NB4 (cell line): ENCODE data around the gene KNSTRN.

Experiments used
- DNase-seq: peaks from one replicate; pipeline ENCODE4 v3.0.0; 2010; ENCODE audit warnings: low read depth
- H3K4me3 ChIP-seq: one replicate; pipeline ENCODE4 v1.5.1; 2011; ENCODE audit warnings: mild to moderate bottlenecking, low read depth, low read length, moderate library complexity
- MYC ChIP-seq: IDR thresholded peaks from 2 replicates; pipeline ENCODE4 v1.6.1; 2011; ENCODE audit warnings: low read depth, low read length
- POLR2A ChIP-seq: IDR thresholded peaks from 2 replicates; pipeline ENCODE4 v1.6.1; 2011; ENCODE audit warnings: mild to moderate bottlenecking; ENCODE audit not compliant: insufficient read length; ENCODE audit errors: extremely low read depth
- TF ChIP-seq, protein P1 (sequence below): IDR thresholded peaks from 2 replicates; pipeline ENCODE4 v1.6.1; 2011; ENCODE audit warnings: low read depth, low read length
- TF ChIP-seq, protein P2 (sequence below): IDR thresholded peaks from one replicate; pipeline ENCODE4 v1.5.1; 2012; ENCODE audit warnings: low read depth, low read length

The KNSTRN gene

DNA sequence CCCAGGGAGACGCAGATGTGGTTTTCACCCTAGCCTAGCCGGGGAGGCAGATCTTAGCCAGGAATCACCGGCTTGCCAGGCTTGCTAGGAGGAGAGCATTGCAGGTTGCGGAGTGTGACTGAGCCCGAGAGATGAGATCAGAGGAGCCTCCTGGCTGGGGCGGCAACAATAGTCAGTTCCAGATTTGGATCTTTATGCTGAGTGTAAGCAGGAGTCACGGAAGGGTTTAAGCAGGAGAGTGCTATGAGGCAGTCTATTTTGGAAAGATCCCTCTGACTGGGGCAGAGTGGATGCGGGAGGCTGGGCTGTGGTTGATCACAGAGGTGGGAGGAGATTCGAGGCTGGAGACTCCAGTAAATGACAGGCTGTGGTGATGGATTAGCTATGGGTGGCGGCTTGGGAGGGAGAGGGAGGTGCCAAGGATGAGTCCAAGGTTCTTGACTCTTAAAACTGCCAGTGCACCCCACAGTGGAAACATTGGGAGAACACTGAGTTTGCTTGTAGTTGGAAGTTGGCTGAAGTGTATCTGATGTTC, 47.8 kb downstream of the KNSTRN start:
- TF ChIP-seq, protein P1, sequence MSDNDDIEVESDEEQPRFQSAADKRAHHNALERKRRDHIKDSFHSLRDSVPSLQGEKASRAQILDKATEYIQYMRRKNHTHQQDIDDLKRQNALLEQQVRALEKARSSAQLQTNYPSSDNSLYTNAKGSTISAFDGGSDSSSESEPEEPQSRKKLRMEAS: no peak
- no peak for TF ChIP-seq MYC
- TF ChIP-seq, protein P2, sequence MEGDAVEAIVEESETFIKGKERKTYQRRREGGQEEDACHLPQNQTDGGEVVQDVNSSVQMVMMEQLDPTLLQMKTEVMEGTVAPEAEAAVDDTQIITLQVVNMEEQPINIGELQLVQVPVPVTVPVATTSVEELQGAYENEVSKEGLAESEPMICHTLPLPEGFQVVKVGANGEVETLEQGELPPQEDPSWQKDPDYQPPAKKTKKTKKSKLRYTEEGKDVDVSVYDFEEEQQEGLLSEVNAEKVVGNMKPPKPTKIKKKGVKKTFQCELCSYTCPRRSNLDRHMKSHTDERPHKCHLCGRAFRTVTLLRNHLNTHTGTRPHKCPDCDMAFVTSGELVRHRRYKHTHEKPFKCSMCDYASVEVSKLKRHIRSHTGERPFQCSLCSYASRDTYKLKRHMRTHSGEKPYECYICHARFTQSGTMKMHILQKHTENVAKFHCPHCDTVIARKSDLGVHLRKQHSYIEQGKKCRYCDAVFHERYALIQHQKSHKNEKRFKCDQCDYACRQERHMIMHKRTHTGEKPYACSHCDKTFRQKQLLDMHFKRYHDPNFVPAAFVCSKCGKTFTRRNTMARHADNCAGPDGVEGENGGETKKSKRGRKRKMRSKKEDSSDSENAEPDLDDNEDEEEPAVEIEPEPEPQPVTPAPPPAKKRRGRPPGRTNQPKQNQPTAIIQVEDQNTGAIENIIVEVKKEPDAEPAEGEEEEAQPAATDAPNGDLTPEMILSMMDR: no peak
- TF ChIP-seq POLR2A: no peak
- peak; percentile 54 for DNase-seq
- no peak overlapping the region for H3K4me3 ChIP-seq

DNA sequence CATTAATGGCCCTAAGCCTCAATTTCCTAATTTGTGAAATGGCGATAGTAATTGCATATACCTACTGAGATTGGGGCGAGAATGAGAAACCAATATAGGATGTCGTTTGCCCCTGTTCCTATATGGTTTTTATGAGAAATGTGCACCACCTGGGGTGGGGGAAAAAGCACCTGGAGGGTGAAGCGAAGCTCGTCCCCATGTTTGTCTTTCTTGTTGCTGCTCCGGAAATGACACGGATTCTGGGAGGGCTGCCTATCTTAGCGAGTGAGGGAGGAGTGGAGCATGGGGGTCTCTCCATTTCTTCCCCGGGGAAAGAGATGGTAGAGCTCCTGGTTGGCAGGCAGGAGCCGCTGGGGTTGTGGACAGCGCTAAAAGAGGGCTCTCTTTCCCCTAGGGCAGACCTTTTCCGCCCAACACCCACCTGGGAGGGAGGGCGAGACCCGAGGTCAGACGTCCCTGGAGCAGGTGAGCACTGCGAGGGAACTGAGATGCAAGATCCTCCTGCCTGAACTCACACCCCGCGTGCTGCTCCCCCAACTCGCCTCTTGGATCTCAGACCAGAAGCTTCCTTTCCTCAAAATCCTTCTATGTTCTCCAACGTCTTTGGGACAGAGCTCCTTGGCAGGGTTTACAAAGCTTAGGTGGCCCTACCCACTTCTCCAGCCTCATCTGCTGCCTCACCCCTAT, 52.6 kb downstream of the KNSTRN start:
- no peak overlapping the region for H3K4me3 ChIP-seq
- DNase-seq: no peak
- TF ChIP-seq, protein P1: no peak
- TF ChIP-seq POLR2A (no peak), MYC (no peak)
- TF ChIP-seq, protein P2: no peak

DNA sequence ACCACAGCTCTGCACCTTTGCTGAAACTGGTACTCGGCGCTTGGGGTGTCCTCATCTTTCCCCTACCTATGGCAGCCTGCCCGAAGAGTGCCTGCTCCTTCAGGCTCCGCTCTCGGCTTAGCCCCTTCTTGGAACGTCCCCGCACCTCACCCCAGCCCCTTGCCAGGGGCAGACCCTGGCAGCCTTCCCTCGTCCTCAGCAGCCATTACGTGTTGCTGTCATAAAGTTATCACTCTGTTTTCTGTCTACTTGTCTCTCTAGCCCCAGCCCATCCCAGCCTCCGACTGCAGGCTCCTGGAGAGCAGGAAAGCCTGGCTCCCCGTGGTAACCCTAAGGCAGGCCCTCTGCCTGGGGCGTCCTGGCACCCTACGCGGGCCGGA, 53.2 kb downstream of the KNSTRN start:
- DNase-seq: no peak
- no peak overlapping the region for H3K4me3 ChIP-seq
- TF ChIP-seq, protein P1: no peak
- TF ChIP-seq, protein P2: no peak
- no peak for TF ChIP-seq POLR2A
- no peak for TF ChIP-seq MYC

GRCh38 chr15:40436116-40436891, 53.8 kb downstream of the KNSTRN start:
- TF ChIP-seq MYC: no peak
- TF ChIP-seq, protein P2: no peak
- TF ChIP-seq, protein P1: no peak
- no peak for TF ChIP-seq POLR2A
- H3K4me3 ChIP-seq: peak overlapping the region; percentile 16
- peak; percentile 45 for DNase-seq

DNA sequence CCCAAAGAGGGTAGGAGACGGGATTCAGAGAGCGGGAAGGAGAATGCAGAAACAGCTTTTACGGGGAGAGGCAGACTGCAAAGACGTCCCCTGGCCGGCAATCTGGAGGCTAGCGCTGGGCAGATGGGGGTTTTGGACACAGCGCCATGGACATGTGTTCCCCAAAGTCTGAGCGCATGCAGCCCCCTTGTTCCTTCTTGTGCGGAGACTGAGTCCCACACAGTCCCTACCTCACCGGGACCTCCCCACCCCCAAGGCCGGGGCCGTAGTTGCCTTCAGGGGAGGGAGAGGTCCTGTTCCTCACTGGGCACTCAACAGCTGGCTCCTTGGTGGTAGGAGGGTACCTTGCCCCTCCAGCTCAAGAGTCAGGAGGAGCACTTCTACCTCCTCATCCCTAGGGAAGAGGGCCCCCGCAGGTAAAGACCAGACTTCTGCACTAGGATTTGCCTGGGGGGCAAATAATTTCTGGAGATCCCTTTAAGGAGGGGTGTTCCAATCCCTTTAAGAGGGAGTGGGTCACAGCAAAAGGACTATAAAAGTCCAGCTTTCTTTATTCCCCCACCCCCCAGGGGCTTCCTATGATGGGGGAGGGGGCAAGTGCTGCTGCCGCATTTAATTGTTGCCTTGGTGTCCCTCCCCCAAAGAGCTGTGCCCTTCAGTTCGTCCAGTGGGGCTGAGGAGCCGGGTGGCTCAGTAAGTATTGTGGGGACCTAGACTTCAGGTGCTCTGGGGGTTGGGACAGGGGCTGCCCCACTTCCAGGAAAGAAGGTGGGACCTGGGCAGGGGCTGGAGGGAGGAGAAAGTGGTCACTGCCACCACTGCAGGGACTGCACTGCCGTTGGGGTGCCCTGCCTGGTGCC, 54.6 kb downstream of the KNSTRN start:
- TF ChIP-seq POLR2A (no peak), MYC (no peak)
- TF ChIP-seq, protein P2: no peak
- TF ChIP-seq, protein P1: no peak
- H3K4me3 ChIP-seq: peak overlapping the region; percentile 16
- DNase-seq: no peak
